NCI-H1048 (cell line): ENCODE data around the gene RPTOR.

Experiments
- DNase-seq: peaks from one replicate; lab custom pipeline; 2025; lab: John Stamatoyannopoulos, UW

RPTOR gene

GRCh38 chr17:80892900-80893603, 348.4 kb downstream of the RPTOR start:
- no peak for DNase-seq

DNA sequence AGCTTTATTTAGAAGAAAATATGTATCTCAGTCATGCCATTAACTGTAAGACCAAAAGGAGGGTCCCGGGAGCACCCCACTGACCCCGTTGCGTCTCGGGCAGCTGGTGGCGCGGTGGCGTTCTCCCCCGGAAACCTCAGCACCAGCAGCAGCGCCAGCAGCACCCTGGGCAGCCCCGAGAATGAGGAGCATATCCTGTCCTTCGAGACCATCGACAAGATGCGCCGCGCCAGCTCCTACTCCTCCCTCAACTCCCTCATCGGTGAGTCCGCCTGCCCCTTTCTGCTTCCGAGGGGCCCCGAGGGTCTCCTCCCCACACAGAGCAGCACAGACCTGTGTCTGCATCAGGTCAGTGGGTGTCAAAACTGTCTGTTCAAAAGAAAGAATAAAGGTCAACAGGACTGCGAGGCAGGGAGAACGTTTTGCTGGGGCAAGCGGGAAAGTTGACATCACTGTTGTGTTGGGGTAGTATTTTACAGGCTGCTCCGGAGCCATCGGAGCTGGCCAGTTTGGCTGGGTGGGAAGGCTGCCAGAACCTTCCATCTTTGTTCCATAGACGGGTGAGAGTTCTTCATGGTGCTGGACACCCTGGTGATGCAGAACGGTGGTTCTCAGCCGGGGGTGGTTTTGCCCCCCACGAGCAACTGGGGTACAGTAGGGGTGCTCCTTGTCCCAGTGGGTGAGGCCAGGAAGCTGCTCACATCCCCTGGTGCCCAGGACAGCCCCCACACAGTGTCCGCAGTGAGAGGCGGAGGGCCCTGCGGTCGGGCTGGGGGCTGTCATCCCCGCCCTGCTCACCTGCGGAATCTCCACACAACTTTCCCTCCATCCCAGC, 349.2 kb downstream of the RPTOR start:
- no peak for DNase-seq

DNA sequence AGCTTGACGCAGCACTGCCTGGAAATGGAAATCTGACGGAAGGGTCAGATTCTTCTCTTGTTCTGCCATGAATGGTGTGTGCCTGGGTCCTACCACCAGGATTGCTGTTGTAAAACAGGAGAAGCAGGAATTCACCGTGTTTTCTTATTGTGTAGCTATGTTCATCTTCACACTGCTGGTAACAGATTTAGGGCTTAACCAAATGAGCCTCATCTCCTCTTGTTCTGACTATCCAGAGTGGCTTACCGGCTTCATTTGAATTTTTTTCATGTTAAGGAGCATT, 349.7 kb downstream of the RPTOR start:
- DNase-seq = no peak

DNA sequence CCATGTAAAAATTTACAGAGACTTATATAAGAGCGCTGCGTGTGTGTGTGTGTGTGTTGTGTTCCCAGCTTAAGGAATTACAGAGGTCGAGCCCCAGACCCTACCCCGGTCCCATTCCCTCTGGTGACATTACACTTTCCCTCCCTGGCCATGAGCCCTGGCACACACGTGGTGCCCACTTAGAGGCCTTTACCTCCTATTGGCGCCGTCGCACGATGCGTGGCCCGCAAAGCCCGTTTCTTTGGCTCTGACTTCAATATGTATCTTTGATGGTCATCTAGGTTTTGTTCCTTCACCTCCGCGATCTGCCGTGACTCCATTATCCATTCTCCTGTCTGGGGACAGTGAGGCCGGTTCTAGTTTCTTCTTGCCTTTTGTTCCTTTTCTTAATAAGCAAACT, 350.1 kb downstream of the RPTOR start:
- DNase-seq = no peak

DNA sequence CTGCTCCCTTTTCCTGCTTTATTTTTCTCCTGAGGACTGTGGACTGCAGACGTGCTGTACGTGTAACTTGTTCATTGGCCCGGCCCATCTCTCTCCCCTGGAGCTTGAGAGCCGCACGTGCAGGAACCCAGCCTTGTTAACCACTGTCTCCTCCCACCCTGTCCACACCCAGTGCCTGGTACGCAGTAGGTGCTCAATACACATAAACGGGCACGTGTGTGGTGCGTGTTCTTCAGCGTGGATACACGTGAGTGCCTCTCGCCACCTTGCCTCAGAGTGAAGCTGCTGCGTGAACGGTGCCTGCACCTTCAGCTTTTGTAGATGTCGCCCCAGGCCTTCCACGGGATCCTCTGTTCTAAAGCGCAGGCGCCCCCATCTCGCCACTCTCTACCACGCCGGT, 350.7 kb downstream of the RPTOR start:
- no peak for DNase-seq

- DNase-seq = no peak
These were observed 354.1 kb downstream of the RPTOR start for GRCh38 chr17:80898716-80899115.

DNA sequence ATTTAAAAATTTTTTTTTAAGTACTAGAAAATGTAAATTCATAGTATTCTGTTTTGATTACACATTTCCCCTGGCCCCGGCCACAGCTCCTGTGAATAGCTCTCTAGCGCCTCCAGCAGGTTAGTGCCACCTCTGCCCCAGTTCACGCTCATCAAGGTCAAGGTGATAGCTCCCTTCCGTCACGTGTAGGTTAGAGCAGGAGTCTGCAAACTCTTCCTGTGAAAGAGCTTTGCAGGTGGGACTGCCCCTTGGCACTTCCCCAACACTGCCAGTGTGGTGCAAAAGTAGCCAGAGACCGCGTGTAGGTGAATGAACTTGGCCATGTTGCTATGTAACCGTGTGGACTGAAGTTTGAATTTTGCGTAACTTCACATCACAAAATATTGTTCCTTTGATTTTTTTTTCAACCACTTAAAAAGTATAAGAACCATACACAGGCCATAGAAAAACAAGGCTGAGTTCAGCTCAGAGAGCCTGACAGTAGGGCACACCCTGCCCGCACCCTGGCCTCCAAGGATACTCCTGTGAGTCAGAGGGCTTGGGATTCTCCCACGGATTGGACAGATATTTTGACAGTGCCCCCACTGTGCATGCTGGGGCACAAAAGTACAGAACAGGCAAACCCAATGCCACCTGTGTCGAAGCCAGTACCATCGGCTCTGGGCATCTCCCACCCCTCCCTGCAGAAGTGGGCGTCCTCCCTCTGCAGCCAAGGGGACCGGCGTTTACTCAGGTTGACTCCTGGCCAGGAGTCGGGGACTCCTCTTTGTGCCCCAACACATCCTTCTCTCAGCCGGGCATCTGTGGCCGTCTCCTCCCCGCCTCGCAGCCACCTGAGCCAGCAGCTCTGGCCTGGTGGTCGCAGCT, 355.0 kb downstream of the RPTOR start:
- DNase-seq = no peak

DNA sequence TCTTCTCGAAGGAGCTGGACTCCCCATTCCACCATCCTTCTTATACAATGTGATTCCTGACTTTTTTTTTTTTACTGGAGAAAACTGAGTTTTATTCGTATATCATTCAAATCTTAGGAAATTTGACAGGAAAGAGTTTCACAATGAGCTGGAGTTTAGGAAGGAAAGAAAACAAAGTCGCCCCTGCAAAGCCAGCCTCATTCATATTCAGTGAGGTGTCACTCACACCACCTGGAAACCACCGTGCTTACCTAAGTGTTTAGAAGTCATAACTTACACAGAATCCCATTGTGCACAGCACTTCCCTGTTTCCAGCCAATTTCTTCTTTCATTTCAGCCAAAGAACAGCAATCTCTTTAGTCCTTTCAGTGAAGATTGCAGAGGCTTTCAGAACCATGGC, 356.7 kb downstream of the RPTOR start:
- DNase-seq = no peak

DNA sequence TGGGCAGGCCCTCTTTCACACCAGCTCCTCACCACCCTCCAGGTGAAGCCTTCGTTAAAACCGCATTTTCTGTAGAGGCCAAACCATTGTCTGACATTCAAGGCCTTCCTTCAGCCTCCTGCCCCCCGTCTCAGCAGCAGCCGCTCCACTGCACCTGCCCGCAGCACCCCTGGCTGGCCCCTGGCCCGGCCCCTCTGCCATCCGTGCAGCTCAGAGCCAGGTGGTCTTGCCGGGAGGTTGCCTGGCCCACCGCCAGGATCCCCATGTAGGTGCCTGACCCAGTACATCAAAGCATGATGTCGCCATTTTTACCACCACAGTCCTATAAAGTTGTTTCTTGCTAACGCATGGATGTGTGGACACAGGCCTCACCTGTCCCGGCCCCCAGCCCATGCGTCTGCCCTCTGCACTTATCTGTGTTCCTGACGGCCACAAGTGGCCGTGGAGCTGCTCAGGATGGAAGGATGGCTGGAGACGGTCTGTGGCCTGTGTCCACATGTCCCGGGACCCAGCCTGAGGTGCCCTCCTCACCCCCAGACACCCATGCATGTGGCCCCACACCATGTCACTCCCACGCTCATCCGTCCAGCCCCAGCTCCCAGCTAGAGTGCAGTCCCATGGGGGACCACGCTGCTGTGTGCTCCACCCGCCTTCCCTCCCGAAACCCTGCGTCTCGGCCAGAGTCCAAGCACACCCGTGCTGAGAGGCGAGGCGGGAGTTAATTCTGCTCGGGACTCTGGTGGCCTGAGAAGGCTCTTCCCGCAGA, 357.7 kb downstream of the RPTOR start:
- no peak for DNase-seq

- DNase-seq = no peak
These were observed 358.4 kb downstream of the RPTOR start for GRCh38 chr17:80902963-80903611.

DNA sequence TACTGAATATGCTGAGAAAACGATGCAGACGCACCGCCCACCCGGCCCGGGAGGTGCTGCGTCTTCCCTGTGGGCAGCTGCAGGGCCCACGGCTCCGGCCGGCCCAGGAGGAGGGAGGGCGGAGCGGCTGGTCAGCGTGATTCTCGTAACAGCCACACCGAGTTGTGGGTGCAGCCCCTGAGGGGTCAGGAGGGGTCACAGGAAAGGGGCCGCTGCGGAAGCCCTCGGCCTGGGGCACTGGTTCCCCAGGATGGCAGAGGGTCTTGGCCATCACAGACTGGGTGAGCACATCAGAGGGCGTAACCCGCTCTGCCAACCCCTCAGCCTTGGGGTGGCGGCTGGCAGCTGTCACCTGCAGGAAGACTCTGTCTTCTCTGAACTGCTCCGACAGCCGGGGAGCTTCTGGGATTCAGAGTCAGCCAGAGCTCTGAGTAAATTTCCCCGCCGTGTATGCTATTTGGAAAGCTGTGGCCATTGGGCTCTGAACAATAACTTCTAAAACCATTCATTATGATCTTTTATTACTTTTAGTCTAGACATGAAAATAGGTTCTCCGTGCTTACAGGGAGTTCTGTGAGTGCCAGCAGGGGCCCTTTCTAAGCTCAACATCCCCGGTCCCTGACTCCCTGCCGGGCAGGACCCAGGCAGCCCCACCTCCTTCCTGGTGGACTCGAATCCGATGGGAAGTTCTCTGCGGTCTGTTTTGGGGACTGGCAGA, 359.6 kb downstream of the RPTOR start:
- DNase-seq = no peak

DNA sequence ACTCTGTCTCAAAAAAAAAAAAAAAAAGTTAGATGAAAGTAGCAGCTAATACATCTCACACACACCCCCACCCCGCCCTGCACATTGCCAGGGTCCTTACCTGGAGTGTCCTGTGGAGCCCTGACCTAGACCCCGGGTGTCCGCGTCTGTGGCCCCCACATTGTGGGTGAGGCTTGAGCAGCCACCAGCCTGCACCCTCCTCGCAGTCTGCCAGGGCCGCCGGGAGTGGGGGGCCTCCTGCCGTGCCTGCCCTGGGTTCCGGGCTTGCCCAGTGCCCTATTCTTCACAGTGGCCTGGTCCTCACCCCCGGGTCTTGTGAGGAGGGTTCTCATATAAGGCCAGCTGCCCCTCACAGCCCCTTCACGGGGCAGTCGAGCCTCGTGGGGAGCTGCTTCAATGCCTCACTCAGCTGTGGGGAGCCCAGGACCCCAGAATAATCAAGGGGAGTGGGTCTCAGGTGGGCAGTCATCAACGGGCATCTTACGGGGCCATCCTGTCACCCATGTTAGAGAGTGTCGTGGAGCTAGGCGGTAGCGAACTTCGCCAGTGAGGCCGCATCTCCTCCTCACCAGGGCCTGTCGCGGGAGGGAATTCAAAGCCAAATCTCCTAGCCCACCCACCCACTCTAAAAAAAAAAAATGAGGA, 361.1 kb downstream of the RPTOR start:
- no peak for DNase-seq

DNA sequence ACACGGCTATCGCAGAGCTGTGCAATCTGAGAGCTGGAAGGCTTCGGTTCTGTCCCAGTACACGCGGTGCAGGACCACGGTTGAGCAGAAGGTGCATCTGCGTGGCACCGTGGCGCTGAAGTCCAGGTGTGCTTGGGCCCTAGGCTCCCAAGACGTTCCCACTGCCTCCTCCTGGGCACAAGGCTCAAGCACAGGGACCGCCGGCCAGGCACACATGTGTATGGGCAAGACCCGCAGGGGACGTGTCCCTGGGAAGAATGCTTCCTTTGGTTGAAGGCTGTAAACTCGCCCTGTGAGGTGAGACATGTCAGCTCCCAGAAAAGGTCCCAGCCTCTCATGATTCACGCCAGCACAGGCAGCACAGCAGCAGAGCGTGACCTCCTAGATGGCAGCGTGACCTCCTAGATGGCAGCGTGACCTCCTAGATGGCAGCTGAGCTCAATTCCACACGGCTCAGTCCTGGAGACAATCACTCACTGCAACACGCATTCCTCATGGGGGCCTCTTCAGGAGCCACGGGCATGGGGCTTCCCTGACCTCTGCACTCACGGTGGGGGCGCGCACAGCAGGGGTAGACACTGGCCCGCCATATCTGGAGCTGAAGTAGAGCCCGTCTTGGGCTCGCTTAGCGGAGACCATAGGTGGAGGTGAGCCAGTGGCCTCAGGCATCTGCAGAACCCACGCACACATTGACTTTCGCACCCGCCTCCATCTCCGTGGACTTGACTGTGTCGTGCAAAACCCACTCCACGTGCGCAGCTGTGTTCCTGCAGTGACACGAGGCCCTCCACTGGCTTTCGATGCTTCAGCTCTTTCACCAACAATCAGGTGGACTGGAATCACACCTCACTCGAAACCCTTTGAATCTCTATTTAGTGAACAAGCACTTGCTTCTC, 362.0 kb downstream of the RPTOR start:
- DNase-seq = no peak

- DNase-seq = no peak
These were observed 362.6 kb downstream of the RPTOR start for GRCh38 chr17:80907281-80907680.

DNA sequence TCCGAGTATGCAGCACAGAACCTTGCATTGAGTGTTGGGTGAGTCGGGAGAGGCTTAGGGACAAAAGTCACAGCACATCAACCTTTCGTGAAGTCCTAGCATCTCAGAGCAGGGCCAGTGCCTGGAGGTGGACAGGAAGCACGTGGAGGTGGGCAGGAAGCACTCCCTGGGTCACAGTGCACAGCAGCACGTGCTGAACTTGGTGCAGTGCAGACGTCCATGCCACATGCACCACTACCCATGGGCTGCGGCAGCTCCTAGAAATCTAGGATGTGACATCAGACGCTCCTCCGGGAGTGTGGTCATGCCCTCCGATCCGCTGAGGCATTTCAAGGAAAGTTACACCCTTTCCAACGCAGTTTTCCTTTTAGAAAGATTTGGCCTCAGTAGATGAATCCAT, 363.6 kb downstream of the RPTOR start:
- no peak for DNase-seq

DNA sequence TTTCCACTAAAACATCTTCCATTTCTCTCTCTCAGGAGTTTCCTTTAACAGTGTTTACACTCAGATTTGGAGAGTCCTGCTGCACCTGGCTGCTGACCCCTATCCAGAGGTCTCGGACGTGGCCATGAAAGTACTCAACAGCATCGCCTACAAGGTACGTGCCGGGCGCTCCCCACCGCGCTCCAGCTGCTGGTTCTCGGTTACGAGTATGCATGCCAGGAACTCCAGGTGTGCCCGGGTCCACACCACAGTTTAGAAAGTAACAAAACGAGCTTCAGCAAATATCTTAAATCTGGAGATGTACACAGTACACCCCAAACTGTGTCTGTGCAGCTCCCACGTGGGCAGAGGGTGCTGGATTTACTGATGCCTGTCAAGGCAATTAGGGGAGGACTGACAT, 364.1 kb downstream of the RPTOR start:
- DNase-seq = no peak

DNA sequence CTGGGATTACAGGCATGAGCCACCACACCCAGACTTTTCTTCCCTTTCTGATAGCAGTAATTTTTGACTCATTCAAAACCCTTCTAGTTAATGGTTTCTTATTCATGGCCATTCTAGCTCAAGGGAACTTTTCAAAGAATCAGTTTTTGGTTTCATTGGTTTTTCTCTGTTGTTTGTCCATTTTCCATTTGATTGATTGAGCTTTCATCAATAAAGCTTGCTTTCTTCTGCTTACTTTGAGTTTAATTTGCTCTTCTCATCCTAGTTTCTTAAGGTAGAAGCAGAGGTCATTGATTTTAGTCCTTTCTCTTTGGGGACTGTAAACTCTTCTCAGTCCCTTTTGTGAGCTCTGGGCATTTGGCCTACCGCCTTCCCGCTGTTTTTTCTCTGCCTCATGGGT, 365.0 kb downstream of the RPTOR start:
- DNase-seq = no peak

DNA sequence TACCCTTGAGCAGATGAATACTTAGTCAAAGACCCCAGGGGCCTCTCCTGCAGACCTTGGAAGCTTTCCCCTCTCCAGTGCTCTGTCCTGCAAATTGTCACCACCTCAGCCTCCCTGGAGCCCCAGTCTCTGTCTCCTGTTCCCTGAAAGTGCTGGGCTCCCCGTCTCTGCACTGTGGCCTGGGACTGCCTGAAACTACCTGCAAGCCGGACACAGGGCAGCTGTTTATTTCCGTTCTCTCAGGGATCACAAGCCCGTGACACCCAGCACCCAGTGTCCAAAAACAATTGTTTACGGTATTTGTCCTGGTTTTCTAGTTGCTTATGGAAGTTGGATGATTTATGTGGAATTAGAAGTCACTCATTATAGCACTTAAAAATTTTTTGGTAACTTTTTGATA, 365.4 kb downstream of the RPTOR start:
- no peak for DNase-seq

DNA sequence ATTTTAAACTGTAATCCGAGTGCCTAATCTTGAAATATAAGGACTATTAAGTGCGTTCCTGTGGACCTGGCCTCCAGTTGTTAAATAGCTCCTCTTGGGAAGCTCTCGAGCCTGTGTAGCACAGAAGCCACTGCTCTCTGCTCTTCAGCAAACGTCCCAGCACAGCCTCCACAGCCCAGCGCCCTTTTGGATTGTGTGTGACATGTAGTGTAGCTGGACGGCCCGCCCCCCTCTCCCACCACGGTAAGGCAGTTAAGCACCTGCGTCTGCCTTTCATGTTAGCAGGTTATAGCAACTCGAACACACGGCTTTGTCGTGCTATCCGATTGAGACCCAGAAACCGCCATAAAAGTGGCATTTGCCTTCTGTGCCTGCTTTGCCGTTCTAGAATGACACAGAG, 367.8 kb downstream of the RPTOR start:
- no peak for DNase-seq
